HG03521 (cell line): ENCODE data around the gene PLEKHH1.
"Not testable (repeated sequence)": the region's sequence is repeated elsewhere in the genome, so short reads cannot be mapped to it uniquely, and the experiment has no call there.

Experiments
- ATAC-seq: cut with Tn5 transposase; IDR thresholded peaks from one replicate; pipeline ENCODE4 v1.9.1; 2021; ENCODE audit warnings: mild to moderate bottlenecking, moderate library complexity; ENCODE audit not compliant: unreplicated experiment

PLEKHH1 gene

DNA sequence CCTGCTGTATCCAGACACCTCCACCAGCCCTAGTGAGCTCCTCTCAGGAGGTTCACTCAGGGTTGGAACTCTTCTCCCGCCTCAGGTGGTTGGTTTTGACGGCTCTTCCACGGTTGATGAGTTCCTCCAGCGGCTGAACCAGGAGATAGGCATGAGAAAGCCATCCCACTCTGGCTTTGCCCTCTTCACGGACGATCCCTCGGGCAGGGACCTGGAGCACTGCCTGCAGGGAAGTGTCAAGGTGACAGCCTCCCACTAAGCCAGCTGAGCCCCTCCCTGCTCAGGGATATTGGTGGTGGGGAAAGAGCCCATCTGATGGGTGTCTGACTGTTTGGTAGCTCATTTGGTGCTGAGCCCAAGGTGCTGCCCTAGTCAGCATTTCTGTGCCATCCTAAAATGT, 46.5 kb downstream of the PLEKHH1 start:
- ATAC-seq: no peak

DNA sequence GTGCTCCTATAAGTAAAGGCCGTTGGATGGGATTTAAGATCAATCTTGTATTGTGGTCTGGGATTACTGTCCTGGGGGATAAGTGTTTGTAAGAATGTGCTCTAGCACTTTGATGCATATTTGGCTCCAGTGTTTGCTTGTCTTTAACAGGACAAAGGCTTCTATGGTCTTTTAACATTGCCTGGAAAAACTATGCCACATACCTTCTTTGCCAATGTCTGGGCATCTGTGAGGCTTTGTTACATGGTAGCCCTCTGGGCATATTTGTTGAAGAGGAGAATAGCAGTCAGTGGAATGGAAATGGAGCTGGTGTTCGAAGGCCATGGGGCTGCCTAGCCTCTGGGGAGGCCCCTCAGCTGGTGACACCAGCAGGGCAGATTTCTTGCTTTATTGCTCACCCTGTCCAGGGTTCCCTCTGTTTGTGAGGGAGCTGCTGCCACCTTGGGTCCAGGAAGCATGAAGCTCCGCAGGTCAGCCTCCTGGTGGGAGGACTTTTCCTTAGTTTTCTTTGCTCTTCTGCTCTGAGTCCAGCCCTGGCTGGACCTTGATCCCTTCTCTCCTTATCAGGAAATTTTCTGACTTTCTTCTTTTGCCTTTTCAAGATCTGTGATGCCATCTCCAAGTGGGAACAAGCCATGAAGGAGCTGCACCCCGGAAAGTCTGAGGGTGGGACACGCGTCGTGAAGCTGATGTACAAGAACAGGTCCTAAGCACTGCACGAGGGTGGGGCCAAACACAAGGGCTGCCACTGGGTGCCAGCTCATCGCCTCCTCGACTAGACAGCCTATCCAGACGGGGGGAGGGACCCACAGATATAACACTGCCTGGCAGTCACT, 47.5 kb downstream of the PLEKHH1 start:
- no peak for ATAC-seq

DNA sequence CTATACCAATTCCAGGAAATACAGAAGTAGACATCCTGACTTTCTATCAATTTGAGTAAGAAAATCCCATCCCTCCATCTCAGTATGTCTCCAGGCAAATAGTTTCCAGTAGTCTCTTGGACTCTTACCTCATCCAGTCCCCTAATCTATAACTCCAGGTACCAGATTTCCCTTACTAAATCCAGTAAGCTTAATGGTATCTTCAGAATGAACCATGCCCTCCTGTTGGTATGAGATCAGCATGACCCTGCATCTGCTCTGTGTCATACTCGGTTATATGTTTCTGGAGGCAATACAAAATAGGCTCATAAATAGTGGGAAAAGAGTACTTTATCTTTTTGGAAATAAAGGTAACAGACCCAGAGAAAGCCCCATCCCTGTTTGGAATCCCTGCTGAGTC, 48.6 kb downstream of the PLEKHH1 start:
- no peak for ATAC-seq

DNA sequence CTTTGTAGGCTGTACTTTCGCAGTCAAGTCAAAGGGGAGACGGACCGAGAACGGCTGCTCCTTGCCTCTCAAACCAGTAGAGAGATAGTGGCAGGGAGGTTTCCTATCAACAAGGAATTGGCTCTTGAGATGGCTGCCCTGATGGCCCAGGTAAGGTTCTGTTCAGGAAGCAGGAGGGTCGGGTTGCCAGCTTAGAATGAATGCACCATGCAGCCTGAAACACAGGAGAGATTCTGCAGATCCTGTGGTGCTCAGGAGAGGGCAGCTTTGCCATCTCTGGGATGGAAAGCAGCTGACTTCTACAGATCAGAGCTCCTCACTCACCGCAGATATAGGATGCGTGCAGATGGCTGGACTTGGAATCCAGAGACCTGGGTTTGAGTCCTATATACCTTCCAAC, 49.0 kb downstream of the PLEKHH1 start:
- ATAC-seq: no peak

DNA sequence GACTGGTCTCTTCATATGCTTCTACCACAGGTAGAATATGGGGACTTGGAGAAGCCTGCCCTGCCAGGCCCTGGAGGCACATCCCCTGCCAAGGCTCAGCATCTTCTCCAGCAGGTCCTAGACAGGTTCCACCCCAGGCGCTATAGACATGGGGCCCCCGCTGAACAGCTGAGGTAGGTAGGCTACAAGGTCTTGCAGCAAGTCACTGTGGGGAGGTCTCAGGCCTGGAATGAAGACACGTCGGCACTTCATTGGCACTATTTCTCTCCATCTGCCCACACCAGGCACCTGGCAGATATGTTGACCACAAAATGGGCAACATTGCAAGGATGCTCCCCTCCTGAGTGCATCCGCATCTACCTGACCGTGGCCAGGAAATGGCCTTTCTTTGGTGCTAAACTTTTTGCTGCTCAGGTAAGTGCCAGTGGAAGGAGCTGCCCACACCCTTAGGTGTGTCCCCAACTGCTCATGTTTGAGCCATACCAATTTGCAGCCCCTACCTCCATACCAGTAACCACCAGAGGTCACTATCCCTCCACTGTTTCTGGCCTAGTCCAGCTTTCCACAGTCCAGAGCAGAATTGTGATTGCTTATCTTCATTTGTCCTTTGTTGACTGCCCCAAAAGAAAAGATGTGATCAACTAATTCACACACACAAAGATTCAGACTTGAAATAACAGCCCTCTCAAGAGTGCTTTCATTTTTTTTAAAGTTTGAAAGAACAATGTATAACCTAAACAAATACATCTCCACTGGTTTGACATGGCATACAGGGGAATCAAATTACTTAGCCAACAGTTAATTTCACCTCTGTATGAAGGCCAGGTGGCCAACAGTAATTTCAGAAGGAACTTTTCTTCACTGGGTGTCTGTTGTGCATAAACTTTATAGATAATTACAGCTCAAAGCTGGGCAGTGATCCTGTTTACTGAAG, 50.9 kb downstream of the PLEKHH1 start:
- ATAC-seq: no peak

DNA sequence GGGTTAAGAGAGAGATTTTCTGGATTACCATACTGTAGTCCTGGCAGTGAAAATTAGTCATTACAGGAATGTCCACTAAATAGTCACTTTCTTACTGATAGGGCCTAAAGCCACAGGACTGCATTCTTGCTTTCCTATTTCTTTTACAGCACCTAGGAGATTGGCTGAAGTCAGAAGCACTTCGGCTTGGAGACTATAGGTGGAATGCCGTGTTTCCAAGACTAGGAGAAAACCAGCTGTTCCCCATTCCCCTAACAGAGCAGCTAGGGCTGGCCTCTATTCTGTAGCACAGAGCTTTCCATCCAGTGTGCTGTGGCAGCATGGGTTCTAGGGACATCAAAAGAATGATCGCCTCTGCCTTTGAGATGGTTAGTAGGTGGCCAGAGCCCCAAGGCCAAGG, 51.9 kb downstream of the PLEKHH1 start:
- ATAC-seq: no peak

DNA sequence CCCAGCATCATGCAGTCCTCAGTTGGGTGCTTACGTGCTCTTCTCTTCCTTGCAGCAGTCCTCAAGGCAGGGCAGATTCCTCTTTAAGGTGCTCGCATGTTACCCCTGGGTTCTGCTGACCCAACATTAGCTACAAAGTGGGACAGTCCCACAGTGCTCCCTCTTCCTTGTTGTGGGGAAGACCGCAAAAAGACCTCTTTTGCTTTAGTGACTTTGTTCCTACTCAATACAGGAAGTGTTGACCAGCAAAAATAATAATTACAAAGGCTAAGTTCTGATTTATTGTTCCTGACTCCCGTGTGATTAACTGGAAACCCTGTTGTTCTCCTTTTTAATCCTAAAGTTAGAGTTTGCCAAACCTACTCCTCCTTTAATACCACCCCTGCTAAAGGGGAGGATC, 53.3 kb downstream of the PLEKHH1 start:
- no peak for ATAC-seq

DNA sequence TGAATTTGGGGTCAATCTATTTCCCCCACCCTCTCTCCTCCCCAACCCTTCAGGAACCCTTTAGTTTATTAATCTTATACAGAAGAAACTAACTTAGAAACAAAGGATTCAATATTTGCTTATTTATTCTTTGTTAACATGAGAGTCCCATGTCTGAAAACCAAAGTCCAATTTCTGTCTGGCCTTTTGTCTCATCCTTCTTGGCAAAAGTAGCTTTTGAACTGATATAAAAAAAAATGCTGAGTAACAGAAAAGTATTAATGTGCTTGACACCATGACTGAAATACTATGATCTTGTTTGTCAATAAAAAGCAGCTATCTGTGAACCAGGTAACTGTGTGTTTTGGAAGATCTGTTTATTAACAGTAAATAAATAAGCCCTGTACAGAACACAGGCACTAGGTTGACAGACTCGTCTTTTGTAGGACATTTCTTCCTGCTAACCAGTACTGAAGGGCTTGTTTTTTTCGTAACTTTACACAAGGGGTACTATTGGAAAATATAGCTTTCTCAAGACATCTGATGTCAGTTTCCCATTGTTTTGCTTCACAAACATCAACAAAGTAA, 56.2 kb downstream of the PLEKHH1 start:
- ATAC-seq: no peak

DNA sequence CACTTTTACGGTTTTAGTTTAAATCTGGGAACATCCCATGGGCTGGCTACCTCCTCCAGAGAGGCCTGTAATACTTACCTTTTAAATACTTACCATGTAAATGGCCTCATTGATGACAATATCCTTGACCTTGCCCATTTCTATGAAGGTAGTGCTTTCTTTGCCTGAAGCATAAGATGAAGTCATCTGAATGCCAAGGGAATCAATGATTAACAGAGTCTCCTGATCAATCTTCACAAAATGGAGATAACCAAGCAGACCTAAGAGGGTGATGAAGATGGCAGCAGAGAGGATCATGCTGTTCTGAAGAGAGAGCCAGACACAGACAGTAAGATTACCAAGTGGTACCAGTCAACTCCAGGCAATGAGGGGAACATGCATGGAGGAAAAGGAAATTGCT, 60.6 kb downstream of the PLEKHH1 start:
- ATAC-seq: not testable (repeated sequence)

DNA sequence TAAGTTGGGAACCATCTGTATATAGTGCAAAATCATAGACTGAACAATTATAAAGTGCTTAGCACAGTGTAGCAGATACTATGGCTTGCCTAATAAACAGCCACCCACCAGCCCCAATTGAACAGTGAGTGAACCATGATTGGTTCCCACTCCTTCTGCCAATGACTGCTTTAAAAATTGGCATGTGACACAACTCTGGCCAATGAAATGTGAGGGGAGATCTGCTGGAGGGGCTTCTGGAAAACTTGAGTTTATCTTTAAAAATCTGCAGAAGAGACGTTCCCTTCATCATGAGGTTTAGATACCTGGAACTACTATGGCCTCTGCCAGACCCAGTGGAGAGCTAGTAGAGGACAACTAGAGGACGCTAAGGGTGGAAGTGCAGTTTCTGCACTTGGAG, 62.3 kb downstream of the PLEKHH1 start:
- ATAC-seq: no peak

DNA sequence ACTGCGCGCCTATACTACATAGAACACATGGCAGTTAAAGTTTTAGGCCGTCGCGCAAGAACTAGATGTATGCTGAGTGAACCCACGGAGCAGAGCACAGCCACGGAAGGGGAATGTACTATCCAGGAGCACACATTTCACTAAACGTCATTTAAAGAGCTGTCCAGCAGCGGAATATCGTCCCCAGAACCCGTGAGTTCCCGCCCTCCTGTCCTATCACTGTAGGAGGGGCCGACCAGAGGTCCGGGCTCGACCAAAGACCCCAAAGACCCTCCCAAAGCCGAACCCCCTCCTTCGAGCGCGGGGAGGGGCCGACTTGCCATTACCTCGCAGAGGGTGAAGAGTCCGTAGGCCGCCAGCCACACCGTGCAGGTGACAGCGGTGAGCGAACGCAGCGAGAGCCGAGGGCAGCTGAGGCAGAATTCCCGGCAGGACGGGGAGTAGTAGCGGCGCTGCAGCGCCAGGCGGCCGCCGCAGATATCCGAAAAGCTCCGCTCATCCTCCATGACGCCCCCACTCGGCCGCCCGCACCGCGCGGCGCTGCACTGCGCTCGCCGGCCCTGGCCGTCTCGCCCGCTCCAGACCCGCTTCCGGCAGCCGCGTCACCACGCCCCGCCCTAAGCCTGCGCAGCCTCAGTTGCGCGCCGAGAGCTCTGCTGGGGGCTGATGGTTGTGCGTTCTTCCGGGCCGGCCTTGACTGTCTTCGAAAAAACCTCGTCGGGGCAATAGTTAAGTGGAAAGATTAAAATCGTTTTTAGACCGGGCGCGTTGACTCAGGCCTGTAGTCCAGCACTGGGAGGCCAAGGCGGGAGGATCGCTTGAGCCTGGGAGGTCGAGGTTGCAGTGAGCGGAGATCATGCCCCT, 66.8 kb downstream of the PLEKHH1 start, which contains the start of gene PIGH:
PIGH (minus strand) TSS at position 571 of the 864 bp plus-strand sequence; CDS start at position 506, 65 bp downstream.
- ATAC-seq: peak; percentile 93

DNA sequence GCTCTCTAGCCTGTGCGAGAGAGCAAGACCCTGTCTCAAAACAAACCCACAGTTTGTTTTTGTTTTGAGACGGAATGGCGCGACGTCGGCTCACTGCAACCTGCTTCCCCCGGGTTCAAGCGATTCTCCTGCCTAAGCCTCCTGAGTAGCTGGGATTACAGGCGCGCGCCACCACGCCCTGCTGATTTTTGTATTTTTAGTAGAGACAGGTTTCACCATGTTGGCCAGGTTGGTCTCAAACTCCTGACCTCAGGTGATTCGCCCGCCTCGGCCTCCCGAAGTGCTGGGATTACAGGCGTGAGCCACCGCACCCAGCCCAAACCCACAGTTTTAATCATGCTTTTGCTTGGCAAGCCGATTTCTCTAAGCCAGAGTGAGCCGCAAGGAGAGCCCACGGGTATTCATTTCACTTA, 67.5 kb downstream of the PLEKHH1 start:
- ATAC-seq: not testable (repeated sequence)

DNA sequence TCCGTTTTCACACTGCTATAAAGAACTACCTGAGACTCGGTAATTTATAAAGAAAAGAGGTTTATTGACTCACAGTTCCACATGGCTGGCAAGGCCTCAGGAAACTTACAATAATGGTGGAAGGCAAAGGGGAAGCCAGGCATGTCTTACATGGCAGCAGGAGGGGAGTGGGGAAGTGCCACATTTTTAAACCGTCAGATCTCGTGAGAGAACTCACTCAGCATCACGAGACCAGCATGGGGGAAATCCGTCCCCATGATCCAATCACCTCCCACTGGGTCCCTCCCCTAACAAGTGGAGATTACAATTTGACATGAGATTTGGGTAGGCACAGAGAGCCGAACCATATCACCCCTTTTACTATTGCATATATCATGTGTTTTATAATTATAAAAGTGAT, 69.0 kb downstream of the PLEKHH1 start:
- ATAC-seq: no peak

DNA sequence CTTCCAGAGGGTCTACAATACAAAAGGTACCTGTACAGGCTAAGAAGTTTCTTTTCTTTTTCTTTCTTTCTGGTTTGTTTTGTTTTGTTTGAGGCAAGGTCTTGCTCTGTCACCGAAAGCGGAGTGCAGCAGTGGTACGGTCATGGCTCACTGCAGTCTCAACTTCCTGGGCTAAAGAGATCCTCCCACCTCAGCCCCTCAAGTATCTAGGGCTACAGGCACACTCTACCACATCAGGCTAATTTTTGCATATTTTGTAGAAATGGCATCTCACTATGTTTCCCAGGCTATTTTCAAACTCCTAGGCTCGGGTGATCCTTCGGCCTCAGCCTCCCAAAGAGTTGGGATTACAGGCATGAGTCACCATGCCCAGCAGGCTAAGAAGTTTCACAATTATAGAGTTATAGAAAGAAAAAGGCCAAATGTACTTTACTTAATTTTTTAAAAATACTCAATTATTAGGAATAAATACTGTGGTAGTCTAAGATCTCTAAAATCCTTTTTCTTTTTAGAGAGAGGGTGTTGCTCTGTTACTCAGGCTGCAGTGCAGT, 70.0 kb downstream of the PLEKHH1 start:
- ATAC-seq: peak; percentile 43

DNA sequence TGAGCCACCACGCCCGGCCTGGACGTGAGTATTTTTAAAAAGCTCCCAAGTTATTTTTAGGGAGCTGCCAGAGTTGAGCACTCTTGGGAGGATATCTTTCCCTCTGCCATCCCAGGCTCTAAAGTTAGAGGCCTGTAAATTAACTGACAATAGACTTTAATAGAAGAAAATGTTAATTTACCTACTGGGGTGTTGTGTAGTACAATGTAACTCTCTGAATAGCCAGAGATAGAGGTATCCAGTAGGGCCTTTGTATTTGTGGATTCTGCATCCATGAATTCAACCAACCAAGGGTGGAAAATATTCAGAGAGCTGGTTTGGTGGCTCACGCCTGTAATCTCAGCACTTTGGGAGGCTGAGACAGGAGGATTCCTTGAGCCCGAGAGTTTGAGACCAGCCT, 74.6 kb downstream of the PLEKHH1 start:
- no peak for ATAC-seq

DNA sequence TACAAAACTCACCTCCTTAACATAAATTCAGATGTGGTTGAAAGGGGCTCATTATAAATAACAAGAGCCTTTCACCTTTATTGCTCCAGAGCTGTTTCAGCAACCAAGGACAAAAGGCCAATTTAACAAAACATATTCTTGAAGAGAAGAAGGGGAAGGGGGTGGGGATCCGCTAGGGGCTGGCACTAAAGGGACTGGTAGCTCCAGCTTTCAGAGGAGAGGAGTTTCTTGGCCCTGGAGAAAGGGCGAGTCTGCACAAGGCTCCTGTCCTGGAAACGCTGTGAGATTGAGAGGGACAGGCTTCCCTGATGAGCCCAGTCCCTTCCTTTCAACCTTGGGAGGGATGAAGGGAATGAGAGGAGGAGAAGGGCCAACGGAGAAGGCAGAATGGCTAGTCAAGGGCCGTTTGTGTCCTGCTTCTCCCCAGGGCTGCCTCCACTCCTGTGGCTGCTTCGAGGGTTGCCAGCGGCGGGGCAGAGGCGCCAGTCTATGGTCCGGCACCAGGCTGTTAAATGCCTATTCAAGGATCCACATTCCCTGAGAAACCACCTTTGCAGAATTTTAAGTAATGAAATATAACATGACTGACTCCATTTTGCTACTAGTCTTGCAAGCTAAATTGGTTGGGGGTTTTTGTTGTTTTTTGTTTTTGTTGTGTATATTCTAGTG, 76.7 kb downstream of the PLEKHH1 start:
- ATAC-seq: no peak

DNA sequence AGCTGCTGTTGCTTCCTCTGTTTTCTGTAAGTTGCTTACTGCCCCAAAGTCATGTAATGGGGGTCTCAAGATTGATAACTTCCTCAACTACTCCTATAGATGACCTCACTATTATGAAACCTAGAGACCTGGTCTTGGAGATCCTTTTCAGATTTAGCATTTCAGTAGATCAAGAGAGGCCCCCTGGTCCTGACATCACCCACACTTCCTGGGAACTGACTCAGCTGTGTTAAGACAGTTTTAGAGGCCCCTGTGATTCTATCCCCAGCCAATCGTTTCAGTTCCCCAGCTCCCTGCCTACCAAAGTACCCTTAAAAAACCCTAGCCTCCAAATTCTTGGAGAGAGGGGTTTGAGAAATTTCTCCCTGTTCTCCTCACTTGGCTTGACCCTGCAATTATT, 77.4 kb downstream of the PLEKHH1 start:
- ATAC-seq: no peak

DNA sequence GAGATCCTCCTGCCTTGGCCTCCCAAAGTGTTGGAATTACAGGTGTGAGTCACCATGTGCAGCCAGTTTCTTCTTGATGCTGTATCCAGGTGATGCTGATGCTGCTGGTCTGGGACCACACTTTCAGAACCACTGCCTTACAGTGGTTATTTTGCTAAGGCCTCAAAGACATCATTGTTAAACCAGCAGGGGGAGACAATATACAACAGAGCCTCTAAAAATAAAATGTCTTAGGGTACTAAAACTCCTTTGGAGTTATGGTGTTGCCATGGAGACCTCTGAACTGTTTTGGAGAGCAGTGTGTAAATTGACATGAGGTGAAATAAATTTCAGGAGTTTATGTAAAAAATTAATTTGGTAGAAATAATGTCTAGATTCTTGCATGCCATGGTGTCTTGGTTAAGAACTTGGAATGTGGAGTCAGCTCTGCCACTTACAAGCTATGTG, 85.5 kb downstream of the PLEKHH1 start:
- no peak for ATAC-seq

DNA sequence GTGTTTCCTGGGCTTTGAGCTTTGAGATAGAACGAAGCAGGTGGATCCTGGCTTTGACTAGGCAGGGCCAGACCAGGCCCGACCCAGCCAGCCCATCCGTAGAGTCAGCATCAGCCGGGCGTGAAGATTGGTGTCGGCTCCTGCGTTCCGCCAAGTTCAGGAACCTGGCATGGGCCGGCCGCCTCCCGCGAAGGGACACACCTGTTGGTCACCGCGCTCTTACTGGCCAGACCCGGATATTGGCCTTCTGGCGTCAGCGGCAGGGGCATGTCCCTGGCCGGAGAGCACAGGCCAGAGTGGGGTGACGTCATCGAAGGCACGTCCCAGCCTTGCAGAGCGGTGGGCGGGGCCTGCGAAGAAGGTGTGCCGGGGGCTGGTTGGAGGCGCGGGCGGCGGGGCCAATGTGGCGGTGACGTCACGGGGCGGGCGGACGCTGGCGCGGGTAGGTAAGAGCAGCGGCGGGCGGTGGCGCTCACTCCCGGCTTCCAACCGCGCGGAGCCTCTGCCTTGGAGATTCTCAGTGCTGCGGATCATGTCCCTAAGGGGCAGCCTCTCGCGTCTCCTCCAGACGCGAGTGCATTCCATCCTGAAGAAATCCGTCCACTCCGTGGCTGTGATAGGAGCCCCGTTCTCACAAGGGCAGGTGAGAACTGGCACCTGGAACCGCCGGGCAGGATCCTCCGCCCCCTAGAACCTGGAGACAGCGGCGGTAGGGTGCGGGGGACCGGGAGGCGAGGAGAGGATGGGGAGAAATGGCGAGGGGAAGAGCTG, 86.5 kb downstream of the PLEKHH1 start, which contains the start of gene ARG2:
ARG2 (plus strand) TSS at position 475 of the 771 bp plus-strand sequence; CDS start at position 533, 58 bp downstream.
- peak; percentile 95 for ATAC-seq
